IPS-15b (cell line): ENCODE results near the gene INHA.

Experiments
- H3K27me3 ChIP-seq: one replicate; pipeline ENCODE4 v1.6.1; 2013; ENCODE audit warnings: low read length; ENCODE audit not compliant: control insufficient read depth, insufficient read depth
- H3K36me3 ChIP-seq: one replicate; pipeline ENCODE4 v1.6.1; 2013; ENCODE audit warnings: low read length; ENCODE audit not compliant: control insufficient read depth, insufficient read depth
- H3K4me1 ChIP-seq: one replicate; pipeline ENCODE4 v1.6.1; 2013; ENCODE audit warnings: mild to moderate bottlenecking, low read length; ENCODE audit not compliant: control insufficient read depth, insufficient read depth
- H3K4me3 ChIP-seq: one replicate; pipeline ENCODE4 v1.5.1; 2013; ENCODE audit warnings: low read depth, low read length
- H3K9ac ChIP-seq: one replicate; pipeline ENCODE4 v1.6.1; 2013; ENCODE audit warnings: low read depth, mild to moderate bottlenecking, low read length
- H3K9me3 ChIP-seq: one replicate; pipeline ENCODE4 v1.6.1; 2013; ENCODE audit warnings: mild to moderate bottlenecking, low read length; ENCODE audit not compliant: control insufficient read depth, insufficient read depth

INHA gene

GRCh38 chr2:219533930-219534661, 38.0 kb upstream of the INHA start:
- peaks cover under 1% of the 10 kb centered on the region for H3K36me3 ChIP-seq
- peaks cover 13% of the 10 kb centered on the region for H3K4me1 ChIP-seq
- no peak overlapping the region for H3K9ac ChIP-seq
- no peaks in the 10 kb centered on the region for H3K9me3 ChIP-seq
- H3K4me3 ChIP-seq, result no peak overlapping the region
- peaks cover 15% of the 10 kb centered on the region for H3K27me3 ChIP-seq

GRCh38 chr2:219536425-219536824, 35.7 kb upstream of the INHA start:
- H3K27me3 ChIP-seq, result peaks cover 3% of the 10 kb centered on the region
- peaks cover 22% of the 10 kb centered on the region for H3K36me3 ChIP-seq
- no peak overlapping the region for H3K9ac ChIP-seq
- peaks cover 8% of the 10 kb centered on the region for H3K4me1 ChIP-seq
- H3K4me3 ChIP-seq, result no peak overlapping the region
- no peaks in the 10 kb centered on the region for H3K9me3 ChIP-seq

GRCh38 chr2:219536967-219537366, 35.1 kb upstream of the INHA start:
- H3K9me3 ChIP-seq, result no peaks in the 10 kb centered on the region
- H3K36me3 ChIP-seq, result peaks cover 24% of the 10 kb centered on the region
- H3K4me1 ChIP-seq, result peaks cover 8% of the 10 kb centered on the region
- no peak overlapping the region for H3K9ac ChIP-seq
- H3K4me3 ChIP-seq, result no peak overlapping the region
- no peaks in the 10 kb centered on the region for H3K27me3 ChIP-seq

GRCh38 chr2:219537657-219538488, 34.2 kb upstream of the INHA start:
- peak overlapping the region; percentile 22 for H3K4me3 ChIP-seq
- H3K27me3 ChIP-seq, result peaks cover 4% of the 10 kb centered on the region
- no peak overlapping the region for H3K9ac ChIP-seq
- H3K9me3 ChIP-seq, result no peaks in the 10 kb centered on the region
- H3K4me1 ChIP-seq, result peaks cover 13% of the 10 kb centered on the region
- H3K36me3 ChIP-seq, result peaks cover 24% of the 10 kb centered on the region

GRCh38 chr2:219538504-219538951, 33.6 kb upstream of the INHA start:
- Histone ChIP-seq H3K9me3 (no peaks in the 10 kb centered on the region), H3K27me3 (peaks cover 4% of the 10 kb centered on the region), H3K4me3 (no peak overlapping the region), H3K4me1 (peaks cover 13% of the 10 kb centered on the region), H3K36me3 (peaks cover 24% of the 10 kb centered on the region), H3K9ac (no peak overlapping the region)

- no peak overlapping the region for H3K9ac ChIP-seq
- peaks cover 5% of the 10 kb centered on the region for H3K27me3 ChIP-seq
- H3K9me3 ChIP-seq, result no peaks in the 10 kb centered on the region
- H3K4me3 ChIP-seq, result no peak overlapping the region
- H3K4me1 ChIP-seq, result peaks cover 13% of the 10 kb centered on the region
- H3K36me3 ChIP-seq, result peaks cover 24% of the 10 kb centered on the region
These were observed 32.9 kb upstream of the INHA start for GRCh38 chr2:219538956-219539788.

GRCh38 chr2:219539926-219540678, 32.0 kb upstream of the INHA start:
- Histone ChIP-seq H3K4me1 (peaks cover 13% of the 10 kb centered on the region), H3K9me3 (no peaks in the 10 kb centered on the region), H3K27me3 (peaks cover 13% of the 10 kb centered on the region), H3K4me3 (no peak overlapping the region), H3K9ac (no peak overlapping the region), H3K36me3 (peaks cover 24% of the 10 kb centered on the region)

- Histone ChIP-seq H3K36me3 (peaks cover 24% of the 10 kb centered on the region), H3K27me3 (peaks cover 21% of the 10 kb centered on the region), H3K9me3 (no peaks in the 10 kb centered on the region), H3K4me1 (peaks cover 13% of the 10 kb centered on the region), H3K9ac (no peak overlapping the region), H3K4me3 (peak overlapping the region; percentile 48)
These were observed 31.2 kb upstream of the INHA start for GRCh38 chr2:219540784-219541504.

- Histone ChIP-seq H3K9me3 (no peaks in the 10 kb centered on the region), H3K4me3 (peak overlapping the region; percentile 48), H3K36me3 (peaks cover 24% of the 10 kb centered on the region), H3K4me1 (peaks cover 13% of the 10 kb centered on the region), H3K9ac (no peak overlapping the region), H3K27me3 (peaks cover 25% of the 10 kb centered on the region)
These were observed 30.4 kb upstream of the INHA start for GRCh38 chr2:219541611-219542180.

GRCh38 chr2:219542931-219543595, 29.0 kb upstream of the INHA start:
- H3K36me3 ChIP-seq, result peaks cover 24% of the 10 kb centered on the region
- peak overlapping the region; percentile 70 for H3K9ac ChIP-seq
- peak overlapping the region; percentile 48 for H3K4me3 ChIP-seq
- no peaks in the 10 kb centered on the region for H3K9me3 ChIP-seq
- peaks cover 25% of the 10 kb centered on the region for H3K27me3 ChIP-seq
- H3K4me1 ChIP-seq, result peaks cover 10% of the 10 kb centered on the region
